K562 (cell line): ENCODE measurements around the gene MPDU1. TPM values are rescaled to one million over a fixed set of nuclear protein-coding genes. Genes with fewer than 3 reads are reported as not detected.

ENCODE experiments used
- ARID1B ChIP-seq: fragments of 450-650 bp; IDR thresholded peaks from 2 replicates; pipeline ENCODE4 v1.6.1; 2016; ENCODE audit warnings: antibody characterized with exemption, mild to moderate bottlenecking, inconsistent platforms
- ETS2 ChIP-seq: IDR thresholded peaks from 2 replicates; pipeline ENCODE4 v1.6.1; 2016; ENCODE audit warnings: borderline replicate concordance, missing genetic modification characterization, mild to moderate bottlenecking, moderate library complexity, missing compliant biosample characterization; ENCODE audit not compliant: poor library complexity, severe bottlenecking
- JUN ChIP-seq, 2 experiments: sonication (generic) in 1 of 2; formaldehyde crosslinking in 1 of 2; IDR thresholded peaks; 2 replicates each; pipeline versions ENCODE4 v1.6.1 to v1.8.0; 2012 to 2022; ENCODE audit warnings: borderline replicate concordance in 2 of 2, mild to moderate bottlenecking in 2 of 2, improper control_type of control experiment in 1 of 2, low read depth in 1 of 2, low read length in 1 of 2, missing genetic modification reagents in 1 of 2
- MAZ ChIP-seq, 2 experiments: fragments of 450-650 bp in 1 of 2; sonication (generic) in 1 of 2; formaldehyde crosslinking; IDR thresholded peaks in 1 of 2; conservative IDR thresholded peaks in 1 of 2; 2 replicates each; pipeline versions ENCODE4 v1.4.0 to v1.5.0; 2020; ENCODE audit warnings: mild to moderate bottlenecking in 1 of 2, missing genetic modification reagents in 1 of 2
- NONO ChIP-seq, 2 experiments: fragments of 200-400 bp in 1 of 2; fragments of 450-650 bp in 1 of 2; formaldehyde crosslinking in 1 of 2; IDR thresholded peaks; 2 replicates each; pipeline ENCODE4 v1.6.1; 2017; ENCODE audit warnings: low read depth in 2 of 2, mild to moderate bottlenecking in 2 of 2, moderate library complexity in 2 of 2, low read length in 1 of 2
- NR4A1 ChIP-seq, 2 experiments: fragments of 250-450 bp in 1 of 2; fragments of 450-650 bp in 1 of 2; sonication (Bioruptor Pico) in 1 of 2; IDR thresholded peaks; 2 replicates each; pipeline versions ENCODE4 v1.4.0 to v1.6.1; 2016 to 2020; ENCODE audit warnings: mild to moderate bottlenecking in 2 of 2, missing compliant biosample characterization in 1 of 2, missing genetic modification characterization in 1 of 2, moderate library complexity in 1 of 2
- NUFIP1 ChIP-seq: fragments of 450-650 bp; IDR thresholded peaks from 2 replicates; pipeline ENCODE4 v1.6.1; 2018; ENCODE audit not compliant: partially characterized antibody
- POLR2A ChIP-seq: fragments of 450-650 bp; conservative IDR thresholded peaks from 2 replicates; pipeline ENCODE4 v1.6.1; 2016
- SP2 ChIP-seq: IDR thresholded peaks from 2 replicates; pipeline ENCODE4 v1.6.1; 2011; ENCODE audit warnings: mild to moderate bottlenecking, low read depth, low read length, moderate library complexity; ENCODE audit not compliant: poor library complexity, severe bottlenecking; ENCODE audit errors: extremely low read depth
- TCF3 ChIP-seq: sonication (generic); formaldehyde crosslinking; IDR thresholded peaks from 2 replicates; pipeline ENCODE4 v1.4.0; 2020; ENCODE audit warnings: mild to moderate bottlenecking, missing genetic modification reagents
- ZBTB8A ChIP-seq: fragments of 450-650 bp; IDR thresholded peaks from 2 replicates; pipeline ENCODE4 v1.6.1; 2018; ENCODE audit warnings: mild to moderate bottlenecking, moderate library complexity; ENCODE audit not compliant: partially characterized antibody
- ZNF174 ChIP-seq: fragments of 250-450 bp; sonication (Bioruptor Pico); IDR thresholded peaks from 2 replicates; pipeline ENCODE4 v1.4.0; 2020; ENCODE audit warnings: mild to moderate bottlenecking
- ZNF41 ChIP-seq: fragments of 250-450 bp; sonication (Bioruptor Pico); conservative IDR thresholded peaks from 2 replicates; pipeline ENCODE4 v1.4.0; 2020; ENCODE audit warnings: mild to moderate bottlenecking
- ZNF584 ChIP-seq: fragments of 200-800 bp; sonication (Bioruptor generic); IDR thresholded peaks from 2 replicates; pipeline ENCODE4 v1.6.1; 2016; ENCODE audit warnings: low read depth, mild to moderate bottlenecking, missing genetic modification characterization, missing compliant biosample characterization
- ZNF76 ChIP-seq: fragments of 250-450 bp; sonication (Bioruptor Pico); IDR thresholded peaks from 2 replicates; pipeline ENCODE4 v1.4.0; 2020; ENCODE audit warnings: mild to moderate bottlenecking, moderate library complexity, borderline replicate concordance
- ZNF766 ChIP-seq: fragments of 200-800 bp; sonication (Bioruptor generic); conservative IDR thresholded peaks from 2 replicates; pipeline ENCODE4 v1.6.1; 2016; ENCODE audit warnings: missing genetic modification characterization, missing compliant biosample characterization
- polyA plus RNA-seq, 8 experiments: library from polyadenylated mRNA; depleted of rRNA in 4 of 8; stranded (reverse) in 5 of 8; unstranded in 3 of 8; fragments of >200 nt; fragmentation: Nextera tagmentation in 2 of 8; fragmentation: Illumina TruSeq in 1 of 8; extraction: Ambion mirVana in 2 of 8; extraction: Trizol in 1 of 8; gene quantifications; 2 replicates each; pipeline versions ENCODE4 v1.2.1 to v1.2.3, GENCODE V29; 2011 to 2014; ENCODE audit warnings: inconsistent platforms in 1 of 8, missing spikeins in 1 of 8
- total RNA-seq, 7 experiments: library from RNA; depleted of rRNA in 6 of 7; stranded (reverse); fragments of >200 nt in 6 of 7; fragmentation: Illumina TruSeq in 2 of 7; extraction: Trizol in 2 of 7; gene quantifications; 2 replicates each; pipeline versions ENCODE4 v1.2.1 to v1.2.3, GENCODE V29; 2011 to 2021; ENCODE audit warnings: low replicate concordance in 1 of 7
- TF ChIP-seq, protein P1 (sequence below): IDR thresholded peaks from 2 replicates; pipeline ENCODE4 v1.6.1; 2012; ENCODE audit warnings: low read depth, low read length, improper control_type of control experiment, borderline replicate concordance
- TF ChIP-seq, protein P2 (sequence below): conservative IDR thresholded peaks from 2 replicates; pipeline ENCODE4 v1.6.1; 2011; ENCODE audit warnings: low read depth, mild to moderate bottlenecking, low read length; ENCODE audit not compliant: control insufficient read depth
- TF ChIP-seq, protein P3 (sequence below): sonication (generic); formaldehyde crosslinking; IDR thresholded peaks from 2 replicates; pipeline ENCODE4 v1.8.0; 2023; ENCODE audit warnings: mild to moderate bottlenecking, missing genetic modification reagents

Gene MPDU1
- total and polyA plus RNA-seq, 9 of the 15 experiments (the other 6 are each of a cell fraction or from before 2014, with no cell fraction given) = 4.9 to 179 (median 77.1) TPM

GRCh38 chr17:7582396-7583252 lies 1.0 kb upstream of the MPDU1 start (continued):
- no peak for TF ChIP-seq SP2
- TF ChIP-seq, protein P1, sequence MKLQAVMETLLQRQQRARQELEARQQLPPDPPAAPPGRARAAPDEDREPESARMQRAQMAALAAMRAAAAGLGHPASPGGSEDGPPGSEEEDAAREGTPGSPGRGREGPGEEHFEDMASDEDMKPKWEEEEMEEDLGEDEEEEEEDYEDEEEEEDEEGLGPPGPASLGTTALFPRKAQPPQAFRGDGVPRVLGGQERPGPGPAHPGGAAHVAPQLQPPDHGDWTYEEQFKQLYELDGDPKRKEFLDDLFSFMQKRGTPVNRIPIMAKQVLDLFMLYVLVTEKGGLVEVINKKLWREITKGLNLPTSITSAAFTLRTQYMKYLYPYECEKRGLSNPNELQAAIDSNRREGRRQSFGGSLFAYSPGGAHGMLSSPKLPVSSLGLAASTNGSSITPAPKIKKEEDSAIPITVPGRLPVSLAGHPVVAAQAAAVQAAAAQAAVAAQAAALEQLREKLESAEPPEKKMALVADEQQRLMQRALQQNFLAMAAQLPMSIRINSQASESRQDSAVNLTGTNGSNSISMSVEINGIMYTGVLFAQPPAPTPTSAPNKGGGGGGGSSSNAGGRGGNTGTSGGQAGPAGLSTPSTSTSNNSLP = no peak
- no peak for TF ChIP-seq POLR2A
- no peak for TF ChIP-seq NR4A1 (CRISPR knock-in tag; IDR thresholded peaks at IDR 0.05)
- no peak for TF ChIP-seq NR4A1 (tag; IDR thresholded peaks at IDR 0.05)
- TF ChIP-seq NONO (IDR thresholded peaks at IDR 0.05; ENCODE audit: low read depth in 2 of 2, low read length in 1 of 2) = no peak
- TF ChIP-seq ZNF766 (CRISPR knock-in tag) = no peak
- no peak for TF ChIP-seq NUFIP1
- TF ChIP-seq ARID1B = no peak
- TF ChIP-seq, protein P2, sequence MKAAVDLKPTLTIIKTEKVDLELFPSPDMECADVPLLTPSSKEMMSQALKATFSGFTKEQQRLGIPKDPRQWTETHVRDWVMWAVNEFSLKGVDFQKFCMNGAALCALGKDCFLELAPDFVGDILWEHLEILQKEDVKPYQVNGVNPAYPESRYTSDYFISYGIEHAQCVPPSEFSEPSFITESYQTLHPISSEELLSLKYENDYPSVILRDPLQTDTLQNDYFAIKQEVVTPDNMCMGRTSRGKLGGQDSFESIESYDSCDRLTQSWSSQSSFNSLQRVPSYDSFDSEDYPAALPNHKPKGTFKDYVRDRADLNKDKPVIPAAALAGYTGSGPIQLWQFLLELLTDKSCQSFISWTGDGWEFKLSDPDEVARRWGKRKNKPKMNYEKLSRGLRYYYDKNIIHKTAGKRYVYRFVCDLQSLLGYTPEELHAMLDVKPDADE = no peak
- no peak for TF ChIP-seq ZBTB8A
- TF ChIP-seq JUN (IDR thresholded peaks at IDR 0.05; ENCODE audit: borderline replicate concordance, low read depth, low read length) = no peak
- TF ChIP-seq JUN (CRISPR knock-in tag; IDR thresholded peaks at IDR 0.05; ENCODE audit: borderline replicate concordance) = no peak
- no peak; the same call in 1 of the 2 replicates for TF ChIP-seq ZNF76 (CRISPR knock-in tag)
- TF ChIP-seq, protein P3, sequence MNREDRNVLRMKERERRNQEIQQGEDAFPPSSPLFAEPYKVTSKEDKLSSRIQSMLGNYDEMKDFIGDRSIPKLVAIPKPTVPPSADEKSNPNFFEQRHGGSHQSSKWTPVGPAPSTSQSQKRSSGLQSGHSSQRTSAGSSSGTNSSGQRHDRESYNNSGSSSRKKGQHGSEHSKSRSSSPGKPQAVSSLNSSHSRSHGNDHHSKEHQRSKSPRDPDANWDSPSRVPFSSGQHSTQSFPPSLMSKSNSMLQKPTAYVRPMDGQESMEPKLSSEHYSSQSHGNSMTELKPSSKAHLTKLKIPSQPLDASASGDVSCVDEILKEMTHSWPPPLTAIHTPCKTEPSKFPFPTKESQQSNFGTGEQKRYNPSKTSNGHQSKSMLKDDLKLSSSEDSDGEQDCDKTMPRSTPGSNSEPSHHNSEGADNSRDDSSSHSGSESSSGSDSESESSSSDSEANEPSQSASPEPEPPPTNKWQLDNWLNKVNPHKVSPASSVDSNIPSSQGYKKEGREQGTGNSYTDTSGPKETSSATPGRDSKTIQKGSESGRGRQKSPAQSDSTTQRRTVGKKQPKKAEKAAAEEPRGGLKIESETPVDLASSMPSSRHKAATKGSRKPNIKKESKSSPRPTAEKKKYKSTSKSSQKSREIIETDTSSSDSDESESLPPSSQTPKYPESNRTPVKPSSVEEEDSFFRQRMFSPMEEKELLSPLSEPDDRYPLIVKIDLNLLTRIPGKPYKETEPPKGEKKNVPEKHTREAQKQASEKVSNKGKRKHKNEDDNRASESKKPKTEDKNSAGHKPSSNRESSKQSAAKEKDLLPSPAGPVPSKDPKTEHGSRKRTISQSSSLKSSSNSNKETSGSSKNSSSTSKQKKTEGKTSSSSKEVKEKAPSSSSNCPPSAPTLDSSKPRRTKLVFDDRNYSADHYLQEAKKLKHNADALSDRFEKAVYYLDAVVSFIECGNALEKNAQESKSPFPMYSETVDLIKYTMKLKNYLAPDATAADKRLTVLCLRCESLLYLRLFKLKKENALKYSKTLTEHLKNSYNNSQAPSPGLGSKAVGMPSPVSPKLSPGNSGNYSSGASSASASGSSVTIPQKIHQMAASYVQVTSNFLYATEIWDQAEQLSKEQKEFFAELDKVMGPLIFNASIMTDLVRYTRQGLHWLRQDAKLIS = 0 out of 2 replicates have a peak, but pooled peaks have one; percentile 18
- no peak for TF ChIP-seq ZNF174 (CRISPR knock-in tag)
- peak in 1 of 2 experiments; percentile 48; a peak in 2 of 4 replicates for TF ChIP-seq MAZ (CRISPR knock-in tag; conservative IDR thresholded peaks at IDR 0.05 in 1 of 2, IDR thresholded peaks at IDR 0.05 in 1 of 2)
- 0 out of 2 replicates have a peak, but pooled peaks have one; percentile 45 for TF ChIP-seq ZNF584 (CRISPR knock-in tag)
- TF ChIP-seq ZNF41 (CRISPR knock-in tag) = no peak
- no peak for TF ChIP-seq TCF3 (CRISPR knock-in tag)
- no peak for TF ChIP-seq ETS2 (tag)
